Testis (tissue), 2 donors: ENCODE data around the gene FRZB.

Experiments used
- CTCF ChIP-seq, 3 experiments: fragments of 450-650 bp in 2 of 3; fragments of 200-600 bp in 1 of 3; sonication (generic) in 1 of 3; IDR thresholded peaks; one replicate each; pipeline ENCODE4 v1.5.1; 2016 to 2019; ENCODE audit warnings: antibody characterized with exemption in 3 of 3, mild to moderate bottlenecking in 2 of 3, moderate library complexity in 1 of 3
- POLR2A ChIP-seq: fragments of 450-650 bp; IDR thresholded peaks from one replicate; pipeline ENCODE4 v1.6.1; 2017; ENCODE audit warnings: antibody characterized with exemption, mild to moderate bottlenecking, moderate library complexity

- TF ChIP-seq CTCF (IDR thresholded peaks at IDR 0.05) (no peak), POLR2A (no peak)
Measured at GRCh38 chr2:182858671-182859070, 7.8 kb downstream of the FRZB start.
